SK-N-SH (cell line): Measurements from ENCODE around the gene SELENOP. TPM values are rescaled to one million over a fixed set of nuclear protein-coding genes. Genes with fewer than 3 reads are reported as not detected.
"Not testable (repeated sequence)": the region's sequence is repeated elsewhere in the genome, so short reads cannot be mapped to it uniquely, and the experiment has no call there.

Experiments
- CTCF ChIA-PET: fragments of 300-600, 350-600 bp; formaldehyde crosslinking; extraction: SDS; loops from one replicate; lab custom pipeline; 2021; lab: Yijun Ruan, JAX
- POLR2A ChIA-PET: fragments of 350-600 bp; sonication (Branson Sonifier 250); formaldehyde crosslinking; extraction: SDS; loops from one replicate; lab custom pipeline; 2020; ENCODE audit warnings: antibody characterized with exemption, inconsistent platforms; lab: Yijun Ruan, JAX
- DNase-seq: peaks from one replicate; pipeline ENCODE4 v3.0.0; 2012
- H2AFZ ChIP-seq: fragments of 200-600 bp; sonication (generic); 2 replicates; pipeline ENCODE4 v1.8.1; 2016; ENCODE audit warnings: antibody characterized with exemption, mild to moderate bottlenecking, low read depth
- H3F3A ChIP-seq: fragments of 200-600 bp; sonication (generic); replicated peaks from 2 replicates; pipeline ENCODE3; 2016; ENCODE audit warnings: antibody characterized with exemption, mild to moderate bottlenecking; ENCODE audit not compliant: insufficient read depth
- H3K27ac ChIP-seq, 2 experiments: fragments of 200-500 bp in 1 of 2; fragments of 200-600 bp in 1 of 2; sonication (Bioruptor generic) in 1 of 2; sonication (generic), shearing (Covaris generic) in 1 of 2; 2 replicates each; pipeline versions ENCODE4 v1.5.1 to v1.6.1; 2014 to 2016; ENCODE audit warnings: low read depth in 2 of 2, inconsistent platforms in 1 of 2, low read length in 1 of 2, mild to moderate bottlenecking in 1 of 2, mixed read lengths in 1 of 2
- H3K27me3 ChIP-seq: fragments of 200-600 bp; sonication (generic), shearing (Covaris generic); 2 replicates; pipeline ENCODE4 v1.6.1; 2016; ENCODE audit warnings: mixed run types; ENCODE audit not compliant: insufficient read depth
- H3K36me3 ChIP-seq, 2 experiments: fragments of 200-500 bp in 1 of 2; fragments of 200-600 bp in 1 of 2; sonication (Bioruptor generic) in 1 of 2; sonication (generic) in 1 of 2; replicated peaks in 1 of 2; 2 replicates each; pipeline versions ENCODE3 to v1.5.1; 2014 to 2016; ENCODE audit warnings: low read length in 1 of 2, mild to moderate bottlenecking in 1 of 2; ENCODE audit not compliant: insufficient read depth in 2 of 2, control insufficient read depth in 1 of 2
- H3K4me1 ChIP-seq, 2 experiments: fragments of 200-500 bp in 1 of 2; fragments of 200-600 bp in 1 of 2; sonication (Bioruptor generic) in 1 of 2; sonication (generic), shearing (Covaris generic) in 1 of 2; 2 replicates each; pipeline versions ENCODE4 v1.5.1 to v1.6.1; 2014 to 2016; ENCODE audit warnings: low read depth in 1 of 2, low read length in 1 of 2, mixed run types in 1 of 2; ENCODE audit not compliant: insufficient read depth in 2 of 2, control insufficient read depth in 1 of 2
- H3K4me2 ChIP-seq: fragments of 200-600 bp; sonication (generic), shearing (Covaris generic); 2 replicates; pipeline ENCODE4 v1.6.1; 2017; ENCODE audit warnings: mixed run types
- H3K4me3 ChIP-seq, 2 experiments: fragments of 200-500 bp in 1 of 2; fragments of 200-600 bp in 1 of 2; sonication (Bioruptor generic) in 1 of 2; sonication (generic), shearing (Covaris generic) in 1 of 2; 2 replicates each; pipeline versions ENCODE4 v1.5.1 to v1.8.1; 2014 to 2016; ENCODE audit warnings: low read depth in 2 of 2, inconsistent platforms in 1 of 2, low read length in 1 of 2, mild to moderate bottlenecking in 1 of 2, mixed read lengths in 1 of 2, moderate library complexity in 1 of 2
- H3K79me2 ChIP-seq: fragments of 200-600 bp; sonication (generic); 2 replicates; pipeline ENCODE4 v1.8.1; 2017; ENCODE audit warnings: mild to moderate bottlenecking; ENCODE audit not compliant: insufficient read depth
- H3K9ac ChIP-seq: fragments of 200-600 bp; sonication (generic); 2 replicates; pipeline ENCODE4 v1.6.1; 2017; ENCODE audit warnings: mixed run types
- H3K9me2 ChIP-seq: fragments of 200-600 bp; sonication (generic); 2 replicates; pipeline ENCODE4 v1.6.1; 2017; ENCODE audit warnings: mixed run types
- H3K9me3 ChIP-seq: fragments of 200-600 bp; sonication (generic); 2 replicates; pipeline ENCODE4 v1.6.1; 2017; ENCODE audit warnings: mixed run types, mild to moderate bottlenecking, moderate library complexity
- H4K20me1 ChIP-seq: fragments of 200-600 bp; sonication (generic); 2 replicates; pipeline ENCODE4 v1.6.1; 2017; ENCODE audit warnings: mild to moderate bottlenecking, mixed run types; ENCODE audit not compliant: insufficient read depth
- CHD2 ChIP-seq: fragments of 150-350 bp; IDR thresholded peaks from 2 replicates; pipeline ENCODE4 v1.6.1; 2018; ENCODE audit warnings: low read length; ENCODE audit not compliant: partially characterized antibody
- ELF1 ChIP-seq: IDR thresholded peaks from 2 replicates; pipeline ENCODE4 v1.4.0; 2012
- EP300 ChIP-seq, 2 experiments: IDR thresholded peaks; 2 replicates each; pipeline versions ENCODE4 v1.4.0 to v1.6.1; 2012; ENCODE audit warnings: borderline replicate concordance in 1 of 2, low read depth in 1 of 2, low read length in 1 of 2
- FOSL2 ChIP-seq: IDR thresholded peaks from 2 replicates; pipeline ENCODE4 v1.4.0; 2012; ENCODE audit warnings: low read depth, mild to moderate bottlenecking, moderate library complexity, borderline replicate concordance
- GABPA ChIP-seq: IDR thresholded peaks from 2 replicates; pipeline ENCODE4 v1.4.0; 2012; ENCODE audit warnings: low read depth, mild to moderate bottlenecking
- GATA2 ChIP-seq: sonication (generic); formaldehyde crosslinking; IDR thresholded peaks from 2 replicates; pipeline ENCODE4 v1.5.0; 2020; ENCODE audit warnings: mild to moderate bottlenecking, missing genetic modification reagents
- IRF3 ChIP-seq: fragments of 150-350 bp; IDR thresholded peaks from 2 replicates; pipeline ENCODE4 v1.6.1; 2016; ENCODE audit warnings: mild to moderate bottlenecking, low read depth, low read length
- MAX ChIP-seq: IDR thresholded peaks from 2 replicates; pipeline ENCODE4 v1.4.0; 2012; ENCODE audit warnings: low read depth
- MEF2A ChIP-seq: IDR thresholded peaks from 2 replicates; pipeline ENCODE4 v1.4.0; 2012; ENCODE audit warnings: low read depth, borderline replicate concordance
- MXI1 ChIP-seq: IDR thresholded peaks from 2 replicates; pipeline ENCODE4 v1.6.1; 2012; ENCODE audit warnings: mild to moderate bottlenecking, low read depth, low read length, improper control_type of control experiment
- NFIC ChIP-seq: IDR thresholded peaks from 2 replicates; pipeline ENCODE4 v1.4.0; 2012; ENCODE audit warnings: borderline replicate concordance
- POLR2AphosphoS5 ChIP-seq: IDR thresholded peaks from 2 replicates; pipeline ENCODE4 v1.6.1; 2012; ENCODE audit warnings: low read depth, low read length
- RCOR1 ChIP-seq: fragments of 150-350 bp; IDR thresholded peaks from 2 replicates; pipeline ENCODE4 v1.6.1; 2017; ENCODE audit warnings: antibody characterized with exemption, low read length
- REST ChIP-seq: IDR thresholded peaks from 2 replicates; pipeline ENCODE4 v1.6.1; 2012; ENCODE audit warnings: mild to moderate bottlenecking, low read depth, low read length, moderate library complexity
- SIN3A ChIP-seq: IDR thresholded peaks from 2 replicates; pipeline ENCODE4 v1.6.1; 2012; ENCODE audit warnings: low read depth, mild to moderate bottlenecking, low read length, moderate library complexity, borderline replicate concordance
- SMC3 ChIP-seq: IDR thresholded peaks from 2 replicates; pipeline ENCODE4 v1.6.1; 2012; ENCODE audit warnings: low read depth, low read length, improper control_type of control experiment
- TEAD4 ChIP-seq: IDR thresholded peaks from 2 replicates; pipeline ENCODE4 v1.4.0; 2012; ENCODE audit warnings: mild to moderate bottlenecking, borderline replicate concordance; ENCODE audit not compliant: insufficient read depth
- USF1 ChIP-seq: IDR thresholded peaks from 2 replicates; pipeline ENCODE4 v1.4.0; 2012; ENCODE audit warnings: low read depth, borderline replicate concordance
- YY1 ChIP-seq: IDR thresholded peaks from 2 replicates; pipeline ENCODE4 v1.4.0; 2012; ENCODE audit warnings: low read depth, mild to moderate bottlenecking
- WGBS: methylation state at CpG from one replicate; pipeline ENCODE4 v1.1.6; 2017; ENCODE audit warnings: low lambda C conversion rate; 5-methylcytosine and 5-hydroxymethylcytosine counted together
- polyA plus RNA-seq, 3 experiments: library from polyadenylated mRNA; depleted of rRNA; stranded (reverse); fragments of >200 nt; gene quantifications; 2 replicates each; pipeline ENCODE4 v1.2.3, GENCODE V29; 2012

Gene SELENOP
- polyA plus RNA-seq, 1 of the 3 experiments (the other 2 are of a cell fraction): 0.08 TPM

- CTCF ChIA-PET: no interaction called here
- WGBS: 9% methylated on average over 2 of the region's 2 CpGs
- H2AFZ ChIP-seq: no peak overlapping the region
- no peaks in the 10 kb centered on the region for H3K36me3 ChIP-seq
- H3K79me2 ChIP-seq: no peaks in the 10 kb centered on the region
- H4K20me1 ChIP-seq: no peaks in the 10 kb centered on the region
- no peaks in the 10 kb centered on the region for H3K9me3 ChIP-seq
- TF ChIP-seq MAX (no peak), IRF3 (no peak), USF1 (no peak), MEF2A (no peak), TEAD4 (no peak), CHD2 (no peak), SMC3 (no peak), FOSL2 (no peak), EP300 (IDR thresholded peaks at IDR 0.05; ENCODE audit: borderline replicate concordance in 1 of 2, low read depth in 1 of 2, low read length in 1 of 2) (no peak), RCOR1 (no peak), MXI1 (no peak), GABPA (no peak), SIN3A (no peak), GATA2 (no peak), REST (no peak), POLR2AphosphoS5 (no peak), ELF1 (no peak), NFIC (no peak), YY1 (no peak)
- no peaks in the 10 kb centered on the region for H3F3A ChIP-seq
- H3K4me1 ChIP-seq: no peaks in the 10 kb centered on the region
- POLR2A ChIA-PET: no interaction called here
- H3K4me3 ChIP-seq: no peak overlapping the region
- H3K9ac ChIP-seq: no peak overlapping the region
- no peak overlapping the region for H3K4me2 ChIP-seq
- DNase-seq: no peak
- H3K9me2 ChIP-seq: no peaks in the 10 kb centered on the region
- no peaks in the 10 kb centered on the region; the same call in 1 of the 2 replicates for H3K27me3 ChIP-seq
- no peak overlapping the region for H3K27ac ChIP-seq
Measured at GRCh38 chr5:42848545-42848944, 36.9 kb upstream of the SELENOP start.

- H3K4me3 ChIP-seq, CTCF ChIA-PET: not testable (repeated sequence)
Measured at GRCh38 chr5:42844408-42844807, 32.7 kb upstream of the SELENOP start.

More at GRCh38 chr5:42844408-42844807, 32.7 kb upstream of the SELENOP start:
- H3K4me1 ChIP-seq, H3K36me3 ChIP-seq, H3K27ac ChIP-seq, H3K9me3 ChIP-seq, DNase-seq, H2AFZ ChIP-seq, H3K4me2 ChIP-seq, H3K9ac ChIP-seq, H3K9me2 ChIP-seq, H3K27me3 ChIP-seq, H4K20me1 ChIP-seq, H3F3A ChIP-seq, POLR2A ChIA-PET, H3K79me2 ChIP-seq: not testable (repeated sequence)
- WGBS: 48% methylated on average over 4 of the region's 4 CpGs
